Endothelial cell of umbilical vein (primary cell): Measurements from ENCODE around the gene PGD. TPM values are rescaled to one million over a fixed set of nuclear protein-coding genes. Genes with fewer than 3 reads are reported as not detected.

Source experiments
- BruUV-seq: library from RNA; stranded (reverse); fragments of 400-500 nt; replicated peaks from 2 replicates; lab custom pipeline; 2021; lab: Mats Ljungman, UMichigan
- CTCF ChIA-PET: fragments of 300-600, 350-600 bp; sonication (Branson Sonifier 250); formaldehyde crosslinking; loops from one replicate; lab custom pipeline; 2021; ENCODE audit warnings: antibody characterized with exemption, inconsistent platforms; lab: Charles Lee
- POLR2A ChIA-PET: fragments of 300-600, 350-600 bp; sonication (Branson Sonifier 250); formaldehyde crosslinking; loops from one replicate; lab custom pipeline; 2021; ENCODE audit warnings: antibody characterized with exemption, inconsistent platforms; lab: Charles Lee
- DNase-seq: peaks from one replicate; pipeline ENCODE4 v3.0.0-alpha.2; 2011; ENCODE audit warnings: low read depth, low spot score
- FAIRE-seq: peaks from 2 replicates; lab custom pipeline; 2011; peaks lifted over from hg19 to GRCh38; lab: Jason Lieb, UNC
- H2AFZ ChIP-seq: 2 replicates; pipeline ENCODE4 v1.6.0; 2012; ENCODE audit warnings: low read depth, low read length, control low read depth, inconsistent platforms
- H3K27ac ChIP-seq: 2 replicates; pipeline ENCODE4 v1.5.1; 2011; ENCODE audit warnings: low read depth, mild to moderate bottlenecking, control low read depth, low read length, moderate library complexity; ENCODE audit not compliant: insufficient read depth
- H3K27me3 ChIP-seq, 2 experiments: 2 replicates each; pipeline versions ENCODE4 v1.6.0 to v1.6.1; 2011; ENCODE audit warnings: low read length in 2 of 2, mixed read lengths in 1 of 2; ENCODE audit not compliant: control insufficient read depth in 2 of 2, insufficient read depth in 2 of 2
- H3K36me3 ChIP-seq, 2 experiments: 2 replicates in 1 of 2; 3 replicates in 1 of 2; pipeline ENCODE4 v1.5.1; 2011; ENCODE audit warnings: low read length in 2 of 2, mild to moderate bottlenecking in 1 of 2, moderate library complexity in 1 of 2; ENCODE audit not compliant: control insufficient read depth in 2 of 2, insufficient read depth in 2 of 2; ENCODE audit errors: extremely low read depth in 1 of 2
- H3K4me1 ChIP-seq: 3 replicates; pipeline ENCODE4 v1.5.1; 2011; ENCODE audit warnings: mild to moderate bottlenecking, low read length; ENCODE audit not compliant: control insufficient read depth, insufficient read depth; ENCODE audit errors: extremely low read depth
- H3K4me2 ChIP-seq: 2 replicates; pipeline ENCODE4 v1.6.1; 2011; ENCODE audit warnings: low read length, control low read depth, mixed read lengths; ENCODE audit not compliant: insufficient read depth
- H3K4me3 ChIP-seq, 3 experiments: fragments of 200-600 bp in 1 of 3; sonication (generic), shearing (Covaris generic) in 1 of 3; replicated peaks in 1 of 3; 2 replicates each; pipeline ENCODE4 v1.5.1; 2011 to 2016; ENCODE audit warnings: control low read depth in 3 of 3, low read length in 3 of 3, mild to moderate bottlenecking in 2 of 3, inconsistent platforms in 1 of 3, low read depth in 1 of 3, moderate library complexity in 1 of 3; ENCODE audit not compliant: insufficient read depth in 1 of 3
- H3K79me2 ChIP-seq: 2 replicates; pipeline ENCODE4 v1.6.0; 2012; ENCODE audit warnings: low read length, inconsistent platforms; ENCODE audit not compliant: control insufficient read depth, insufficient read depth
- H3K9ac ChIP-seq: replicated peaks from 2 replicates; pipeline ENCODE3; 2011; ENCODE audit warnings: low read length, control low read depth; ENCODE audit not compliant: insufficient read depth; ENCODE audit errors: extremely low read depth
- H3K9me1 ChIP-seq: replicated peaks from 3 replicates; pipeline ENCODE4 v1.6.0; 2011; ENCODE audit warnings: mild to moderate bottlenecking, low read length; ENCODE audit not compliant: control insufficient read depth, insufficient read depth; ENCODE audit errors: extremely low read depth
- H3K9me3 ChIP-seq: replicated peaks from 2 replicates; pipeline ENCODE4 v1.5.1; 2012; ENCODE audit warnings: low read length, inconsistent platforms; ENCODE audit not compliant: control insufficient read depth, insufficient read depth
- H4K20me1 ChIP-seq: replicated peaks from 2 replicates; pipeline ENCODE3; 2011; ENCODE audit warnings: mild to moderate bottlenecking, low read length; ENCODE audit not compliant: control insufficient read depth, insufficient read depth; ENCODE audit errors: extremely low read depth
- CTCF ChIP-seq, 2 donors: IDR thresholded peaks; 1 replicate in 1 of 2; 2 replicates in 1 of 2; pipeline ENCODE4 v1.5.1; 2011; ENCODE audit warnings: low read length in 2 of 2, mild to moderate bottlenecking in 2 of 2, moderate library complexity in 2 of 2, control low read depth in 1 of 2, inconsistent platforms in 1 of 2, low read depth in 1 of 2; ENCODE audit not compliant: insufficient read depth in 1 of 2; ENCODE audit errors: extremely low read depth in 1 of 2
- EZH2 ChIP-seq: IDR thresholded peaks from 2 replicates; pipeline ENCODE4 v1.6.1; 2012; ENCODE audit warnings: borderline replicate concordance, low read depth, mild to moderate bottlenecking, moderate library complexity, low read length, inconsistent platforms; ENCODE audit not compliant: severe bottlenecking
- FOS ChIP-seq: IDR thresholded peaks from 2 replicates; pipeline ENCODE4 v1.6.1; 2011; ENCODE audit warnings: mild to moderate bottlenecking, low read length, moderate library complexity, borderline replicate concordance; ENCODE audit not compliant: insufficient read depth
- GATA2 ChIP-seq: IDR thresholded peaks from 2 replicates; pipeline ENCODE4 v1.7.0; 2011; ENCODE audit warnings: low read depth, mild to moderate bottlenecking, moderate library complexity, mixed read lengths, low read length; ENCODE audit not compliant: insufficient read length, insufficient read depth
- JUN ChIP-seq: IDR thresholded peaks from 2 replicates; pipeline ENCODE4 v1.6.1; 2011; ENCODE audit warnings: borderline replicate concordance, low read depth; ENCODE audit not compliant: insufficient read length, insufficient read depth
- MAX ChIP-seq: IDR thresholded peaks from 2 replicates; pipeline ENCODE4 v1.6.1; 2011; ENCODE audit not compliant: insufficient read depth, insufficient read length
- MYC ChIP-seq: IDR thresholded peaks from one replicate; pipeline ENCODE4 v1.6.1; 2011; ENCODE audit warnings: mild to moderate bottlenecking, low read depth, low read length
- POLR2A ChIP-seq: IDR thresholded peaks from 2 replicates; pipeline ENCODE4 v1.6.1; 2012; ENCODE audit warnings: low read depth, mild to moderate bottlenecking, control low read depth, low read length
- POLR2AphosphoS5 ChIP-seq: IDR thresholded peaks from 2 replicates; pipeline ENCODE4 v1.6.1; 2012; ENCODE audit warnings: low read depth, mild to moderate bottlenecking, control low read depth, low read length, moderate library complexity; ENCODE audit not compliant: insufficient read depth
- dilution Hi-C: fragments of 300-500 bp; cut with MboI; formaldehyde crosslinking; loops from one replicate; pipeline ENCODE4 v1.15.0; 2019; ENCODE audit warnings: low sequenced_read_pairs; ENCODE audit not compliant: extremely low pct_ligation_motif_present
- intact Hi-C: fragments of 100-400 bp; cut with micrococcal nuclease; formaldehyde crosslinking; loops from one replicate; pipeline ENCODE4 v1.10.0; 2022
- polyA plus RNA-seq, 4 experiments: library from polyadenylated mRNA; depleted of rRNA in 3 of 4; stranded (reverse) in 3 of 4; unstranded in 1 of 4; fragments of >200 nt; gene quantifications; 2 replicates each; pipeline versions ENCODE4 v1.2.1 to v1.2.3, GENCODE V29; 2011 to 2012; ENCODE audit warnings: missing spikeins in 1 of 4
- total RNA-seq: library from RNA; stranded (reverse); gene quantifications from 2 replicates; pipeline ENCODE4 v1.2.3, GENCODE V29; 2021

PGD gene
- total and polyA plus RNA-seq, 2 donors (not counting 3 experiments of a cell fraction or from before 2014, with no cell fraction given), result 196 to 303 TPM

- CTCF ChIA-PET, result interaction anchor here (0.6 to 0.9 kb wide), 2 partner anchors 18 to 1417 kb away, joined by 3 to 5 read pairs; no protein-coding TSS in a partner anchor
- Histone ChIP-seq H3K27ac (no peak overlapping the region), H4K20me1 (no peaks in the 10 kb centered on the region), H3K9me3 (no peaks in the 10 kb centered on the region), H3K27me3 (no peaks in the 10 kb centered on the region), H3K79me2 (no peaks in the 10 kb centered on the region), H3K9ac (no peak overlapping the region), H3K4me1 (peaks cover 9% of the 10 kb centered on the region), H3K36me3 (no peaks in the 10 kb centered on the region), H2AFZ (no peak overlapping the region), H3K4me3 (no peak overlapping the region), H3K9me1 (no peaks in the 10 kb centered on the region), H3K4me2 (no peak overlapping the region)
- TF ChIP-seq MYC, result no peak
- POLR2A ChIA-PET, result no interaction called here
- intact Hi-C loops (no loop called here), dilution Hi-C loops (no loop called here)
- DNase-seq (no peak), FAIRE-seq (no peak)
- no TSS peak for BruUV-seq
Observed at GRCh38 chr1:10450156-10450814, 51.4 kb downstream of the PGD start.

- H3K4me2 ChIP-seq, result peak overlapping the region; percentile 84
- TF ChIP-seq JUN (no peak), POLR2AphosphoS5 (no peak), EZH2 (no peak), MAX (no peak), CTCF (IDR thresholded peaks at IDR 0.05; ENCODE audit: extremely low read depth in 1 of 2, insufficient read depth in 1 of 2, low read depth in 1 of 2, low read length in 2 of 2) (no peak), GATA2 (no peak), MYC (no peak), POLR2A (no peak), FOS (no peak)
- ChIA-PET CTCF (interaction anchor here (0.6 kb wide), 1 partner anchor 1417 kb away, joined by 5 read pairs; no protein-coding TSS in a partner anchor), POLR2A (interaction anchor here (0.6 kb wide), 1 partner anchor 9 kb away, joined by 4 read pairs; no protein-coding TSS in a partner anchor)
- no peaks in the 10 kb centered on the region for H3K9me3 ChIP-seq
- no peak overlapping the region for H3K9ac ChIP-seq
- no peaks in the 10 kb centered on the region for H3K27me3 ChIP-seq
- no peaks in the 10 kb centered on the region for H3K36me3 ChIP-seq
- no peaks in the 10 kb centered on the region for H3K9me1 ChIP-seq
- peaks cover 9% of the 10 kb centered on the region for H3K4me1 ChIP-seq
- no TSS peak for BruUV-seq
- intact Hi-C loops, result no loop called here
- no peak overlapping the region for H3K27ac ChIP-seq
- peak overlapping the region in 1 of 3 experiments; percentile 27 for H3K4me3 ChIP-seq
- peak; percentile 4 for FAIRE-seq
- H4K20me1 ChIP-seq, result no peaks in the 10 kb centered on the region
- H3K79me2 ChIP-seq, result no peaks in the 10 kb centered on the region
- H2AFZ ChIP-seq, result no peak overlapping the region
- dilution Hi-C loops, result no loop called here
- no peak for DNase-seq
Observed at GRCh38 chr1:10450836-10451235, 52.0 kb downstream of the PGD start.
